Mesenchymal stem cell (in vitro differentiated cells and primary cell): ENCODE results near the gene ASNSD1.
"Not testable (repeated sequence)": the region's sequence is repeated elsewhere in the genome, so short reads cannot be mapped to it uniquely, and the experiment has no call there.

Experiments
- DNase-seq: peaks from one replicate; pipeline ENCODE4 v3.0.0-alpha.2; 2013
- H2AFZ ChIP-seq: one replicate; pipeline ENCODE4 v1.6.1; 2013; ENCODE audit warnings: low read depth, mild to moderate bottlenecking, control low read depth, inconsistent platforms, low read length, moderate library complexity
- H2AK5ac ChIP-seq: 2 replicates; pipeline ENCODE4 v1.6.1; 2013; ENCODE audit warnings: low read length, moderate library complexity, mild to moderate bottlenecking, inconsistent platforms; ENCODE audit not compliant: severe bottlenecking
- H2BK120ac ChIP-seq: one replicate; pipeline ENCODE4 v1.6.1; 2013; ENCODE audit warnings: low read depth, mild to moderate bottlenecking, inconsistent platforms, low read length, moderate library complexity
- H2BK12ac ChIP-seq, 2 experiments: one replicate each; pipeline ENCODE4 v1.6.1; 2013; ENCODE audit warnings: inconsistent platforms in 2 of 2, low read length in 2 of 2, mild to moderate bottlenecking in 2 of 2, moderate library complexity in 2 of 2, control low read depth in 1 of 2
- H2BK15ac ChIP-seq: one replicate; pipeline ENCODE4 v1.6.1; 2013; ENCODE audit warnings: mild to moderate bottlenecking, low read depth, inconsistent platforms; ENCODE audit not compliant: poor library complexity, severe bottlenecking
- H2BK5ac ChIP-seq: 2 replicates; pipeline ENCODE4 v1.6.1; 2013; ENCODE audit warnings: low read depth, mild to moderate bottlenecking, low read length, control low read depth, inconsistent platforms; ENCODE audit not compliant: poor library complexity, severe bottlenecking
- H3K14ac ChIP-seq, 2 experiments: one replicate each; pipeline ENCODE4 v1.6.1; 2013; ENCODE audit warnings: inconsistent platforms in 2 of 2, low read length in 2 of 2, control low read depth in 1 of 2, mild to moderate bottlenecking in 1 of 2, moderate library complexity in 1 of 2
- H3K18ac ChIP-seq, 2 experiments: one replicate each; pipeline ENCODE4 v1.6.1; 2013; ENCODE audit warnings: inconsistent platforms in 2 of 2, low read length in 2 of 2, control low read depth in 1 of 2, low read depth in 1 of 2, mild to moderate bottlenecking in 1 of 2
- H3K23ac ChIP-seq, 2 experiments: one replicate each; pipeline ENCODE4 v1.6.1; 2013; ENCODE audit warnings: inconsistent platforms in 2 of 2, low read length in 2 of 2, mild to moderate bottlenecking in 2 of 2, moderate library complexity in 2 of 2, control low read depth in 1 of 2
- H3K27ac ChIP-seq: 2 replicates; pipeline ENCODE4 v1.5.1; 2013; ENCODE audit warnings: mild to moderate bottlenecking, moderate library complexity, low read length, control low read depth, inconsistent platforms; ENCODE audit not compliant: poor library complexity, severe bottlenecking
- H3K27me3 ChIP-seq, 2 experiments: 2 replicates each; pipeline versions ENCODE4 v1.6.1 to v1.7.0; 2013; ENCODE audit warnings: low read length in 2 of 2, mild to moderate bottlenecking in 2 of 2, moderate library complexity in 2 of 2, control low read depth in 1 of 2, inconsistent platforms in 1 of 2; ENCODE audit not compliant: control insufficient read depth in 1 of 2, insufficient read depth in 1 of 2
- H3K36me3 ChIP-seq, 2 experiments: 2 replicates each; pipeline versions ENCODE4 v1.6.1 to v1.7.0; 2013; ENCODE audit warnings: low read length in 2 of 2, control low read depth in 1 of 2, inconsistent platforms in 1 of 2, low read depth in 1 of 2, mild to moderate bottlenecking in 1 of 2; ENCODE audit not compliant: insufficient read depth in 2 of 2, control insufficient read depth in 1 of 2
- H3K4ac ChIP-seq, 2 experiments: one replicate each; pipeline ENCODE4 v1.6.1; 2013; ENCODE audit warnings: inconsistent platforms in 2 of 2, low read length in 2 of 2, mild to moderate bottlenecking in 2 of 2, moderate library complexity in 2 of 2, control low read depth in 1 of 2, low read depth in 1 of 2
- H3K4me1 ChIP-seq: 2 replicates; pipeline ENCODE4 v1.6.1; 2013; ENCODE audit warnings: low read depth, low read length, control low read depth; ENCODE audit not compliant: control insufficient read depth, insufficient read depth
- H3K4me2 ChIP-seq: 2 replicates; pipeline ENCODE4 v1.6.1; 2013; ENCODE audit warnings: low read length, mild to moderate bottlenecking, inconsistent platforms; ENCODE audit not compliant: poor library complexity, severe bottlenecking
- H3K4me3 ChIP-seq, 2 experiments: 2 replicates each; pipeline versions ENCODE4 v1.5.1 to v1.7.0; 2013; ENCODE audit warnings: low read length in 2 of 2, mild to moderate bottlenecking in 2 of 2, control low read depth in 1 of 2, low read depth in 1 of 2; ENCODE audit not compliant: insufficient read depth in 1 of 2
- H3K79me1 ChIP-seq: replicated peaks from 2 replicates; pipeline ENCODE4 v1.6.1; 2013; ENCODE audit warnings: mild to moderate bottlenecking, control low read depth, low read length, inconsistent platforms; ENCODE audit not compliant: poor library complexity, severe bottlenecking
- H3K9ac ChIP-seq: 2 replicates; pipeline ENCODE4 v1.7.0; 2013; ENCODE audit warnings: mild to moderate bottlenecking, low read length, moderate library complexity
- H3K9me3 ChIP-seq: 2 replicates; pipeline ENCODE4 v1.7.0; 2013; ENCODE audit warnings: mild to moderate bottlenecking, low read length; ENCODE audit not compliant: control insufficient read depth
- H4K8ac ChIP-seq: one replicate; pipeline ENCODE4 v1.6.1; 2013; ENCODE audit warnings: inconsistent platforms, mild to moderate bottlenecking, low read length, moderate library complexity
- H4K91ac ChIP-seq: one replicate; pipeline ENCODE4 v1.6.1; 2013; ENCODE audit warnings: mild to moderate bottlenecking, low read length, inconsistent platforms
- WGBS: methylation state at CpG from one replicate; pipeline ENCODE4 v1.1.7; 2013; ENCODE audit warnings: mixed read lengths; 5-methylcytosine and 5-hydroxymethylcytosine counted together

ASNSD1 gene

DNA sequence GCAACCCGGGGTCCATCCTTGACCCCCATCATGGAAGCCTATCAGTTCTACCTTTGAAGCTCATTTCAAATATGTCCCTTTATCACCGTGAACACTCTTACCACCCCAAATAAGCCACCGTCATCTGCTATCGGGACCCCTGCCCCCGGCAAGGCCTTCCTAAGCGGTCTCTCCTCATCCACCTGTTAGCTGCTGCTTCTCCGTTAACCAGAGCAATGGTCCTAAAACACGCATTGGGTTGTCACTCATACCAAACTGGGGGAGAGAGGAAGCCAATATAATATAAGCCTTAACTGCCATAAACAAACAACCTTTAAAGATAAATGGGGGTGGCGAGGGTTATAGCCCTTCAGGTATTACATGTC lies 680 bp downstream of the ASNSD1 start:
- no peaks in the 10 kb centered on the region for H3K27me3 ChIP-seq
- DNase-seq, result no peak
- no peak overlapping the region for H3K18ac ChIP-seq
- no peak overlapping the region for H3K27ac ChIP-seq
- no peak overlapping the region for H4K91ac ChIP-seq
- H2BK5ac ChIP-seq, result no peak overlapping the region
- peaks cover 2% of the 10 kb centered on the region for H3K4me1 ChIP-seq
- peak overlapping the region; percentile 50 for H3K4me2 ChIP-seq
- no peak overlapping the region for H2BK12ac ChIP-seq
- H3K79me1 ChIP-seq, result peaks cover 10% of the 10 kb centered on the region
- peak overlapping the region; percentile 100 for H3K9ac ChIP-seq
- no peak overlapping the region for H2AK5ac ChIP-seq
- WGBS, result 10% methylated on average over 7 of the region's 9 CpGs
- no peak overlapping the region for H2AFZ ChIP-seq
- H2BK120ac ChIP-seq, result no peak overlapping the region
- H3K4ac ChIP-seq, result no peak overlapping the region
- H3K9me3 ChIP-seq, result no peaks in the 10 kb centered on the region
- no peak overlapping the region for H3K14ac ChIP-seq
- H4K8ac ChIP-seq, result no peak overlapping the region
- H3K36me3 ChIP-seq, result peaks cover 0 to 14% of the 10 kb centered on the region in 2 experiments
- H2BK15ac ChIP-seq, result no peak overlapping the region
- H3K4me3 ChIP-seq, result peak overlapping the region; percentile 97 to 99
- H3K23ac ChIP-seq, result no peak overlapping the region

DNA sequence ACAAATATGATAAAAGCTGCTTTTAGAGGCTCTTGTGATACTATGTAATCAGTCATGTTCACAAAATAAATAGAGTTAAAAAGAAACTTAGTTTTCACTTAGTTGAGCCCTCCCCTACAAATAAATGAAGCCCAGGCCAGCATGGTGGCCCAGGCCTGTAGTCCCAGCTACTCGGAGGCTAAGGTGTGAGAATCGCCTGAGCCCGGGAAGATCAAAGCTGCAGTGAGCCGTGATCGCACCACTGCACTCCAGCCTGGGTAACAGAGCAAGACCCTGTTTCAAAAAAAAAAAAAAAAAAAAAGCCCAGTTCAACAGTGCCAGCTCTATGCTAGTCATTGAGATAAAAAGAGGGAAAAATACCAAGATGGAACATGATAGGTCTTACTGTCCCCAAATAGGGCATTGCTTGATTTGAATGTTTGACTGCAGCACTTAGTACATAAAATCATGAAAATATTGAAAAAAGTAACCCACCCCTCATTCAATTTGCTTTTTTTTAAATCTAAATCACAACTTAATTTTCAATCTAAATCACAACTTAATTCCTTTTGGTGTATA lies 1.5 kb downstream of the ASNSD1 start:
- Histone ChIP-seq H3K4ac (no peak overlapping the region), H2AFZ (no peak overlapping the region), H4K8ac (no peak overlapping the region), H3K79me1 (peaks cover 10% of the 10 kb centered on the region), H3K36me3 (peaks cover 0 to 22% of the 10 kb centered on the region in 2 experiments), H2BK5ac (no peak overlapping the region), H3K4me1 (peaks cover 2% of the 10 kb centered on the region), H4K91ac (no peak overlapping the region), H3K9me3 (no peaks in the 10 kb centered on the region), H3K4me2 (peak overlapping the region; percentile 50), H2BK15ac (no peak overlapping the region), H3K4me3 (peak overlapping the region in 1 of 2 experiments; percentile 97), H3K18ac (no peak overlapping the region), H2AK5ac (no peak overlapping the region), H3K27me3 (no peaks in the 10 kb centered on the region), H3K23ac (no peak overlapping the region), H2BK12ac (no peak overlapping the region), H3K9ac (peak overlapping the region; percentile 100), H2BK120ac (no peak overlapping the region), H3K27ac (no peak overlapping the region), H3K14ac (no peak overlapping the region)
- no peak for DNase-seq
- 67% methylated on average over 1 of the region's 5 CpGs for WGBS

DNA sequence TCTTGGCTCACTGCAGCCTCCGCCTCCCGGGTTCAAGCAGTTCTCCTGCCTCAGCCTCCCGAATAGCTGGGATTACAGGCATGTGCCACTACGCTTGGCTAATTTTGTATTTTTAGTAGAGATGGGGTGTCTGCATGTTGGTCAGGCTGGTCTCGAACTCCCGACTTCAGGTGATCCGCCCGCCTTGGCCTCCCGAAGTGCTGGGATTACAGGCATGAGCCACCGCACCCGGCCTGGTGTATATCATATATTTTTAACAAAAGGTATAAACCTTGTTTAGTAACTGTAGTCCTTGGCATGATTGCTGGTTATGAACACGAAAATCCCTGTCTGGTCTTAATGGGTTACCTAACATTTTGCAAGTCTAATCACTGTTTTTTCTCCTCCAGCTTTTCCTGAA lies 2.1 kb downstream of the ASNSD1 start:
- not testable (repeated sequence) for H3K9me3 ChIP-seq

DNA sequence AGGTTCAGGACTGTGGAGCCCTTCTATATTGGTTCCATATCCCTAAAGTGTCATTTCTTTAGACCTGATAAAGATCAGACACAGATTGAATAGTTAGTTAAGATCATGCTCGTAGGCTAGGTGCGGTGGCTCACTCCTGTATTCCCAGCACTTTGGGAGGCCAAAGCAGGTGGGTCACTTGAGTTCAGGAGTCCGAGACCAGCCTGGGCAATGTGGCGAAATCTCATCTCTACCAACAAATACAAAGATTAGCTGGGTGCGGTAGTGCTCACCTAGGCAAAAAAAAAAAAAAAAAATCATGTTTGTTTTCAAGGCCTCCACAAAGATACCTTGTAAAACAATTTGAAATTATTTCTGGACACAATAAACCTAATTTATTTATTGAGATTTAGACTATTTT lies 8.7 kb downstream of the ASNSD1 start:
- H3K18ac ChIP-seq, result no peak overlapping the region
- no peak overlapping the region for H2AFZ ChIP-seq
- H2BK120ac ChIP-seq, result no peak overlapping the region
- H3K79me1 ChIP-seq, result peaks cover 7% of the 10 kb centered on the region
- H3K9me3 ChIP-seq, result no peaks in the 10 kb centered on the region
- no peak overlapping the region for H4K8ac ChIP-seq
- 99% methylated on average over 4 of the region's 5 CpGs for WGBS
- no peak overlapping the region for H3K9ac ChIP-seq
- no peak overlapping the region for H2BK12ac ChIP-seq
- H2BK15ac ChIP-seq, result no peak overlapping the region
- peaks cover 5% of the 10 kb centered on the region for H3K4me1 ChIP-seq
- no peak overlapping the region for H3K4ac ChIP-seq
- no peak overlapping the region for H4K91ac ChIP-seq
- H3K4me3 ChIP-seq, result no peak overlapping the region
- no peak overlapping the region for H2AK5ac ChIP-seq
- no peak overlapping the region for H3K4me2 ChIP-seq
- no peak overlapping the region for H3K14ac ChIP-seq
- H3K27ac ChIP-seq, result no peak overlapping the region
- H2BK5ac ChIP-seq, result no peak overlapping the region
- H3K27me3 ChIP-seq, result no peaks in the 10 kb centered on the region
- no peak for DNase-seq
- no peak overlapping the region for H3K23ac ChIP-seq
- peaks cover 22 to 62% of the 10 kb centered on the region in 2 experiments for H3K36me3 ChIP-seq

More for the DNA sequence above, 2.1 kb downstream of the ASNSD1 start:
- H3K4me1 ChIP-seq, H2BK5ac ChIP-seq, H2BK12ac ChIP-seq, H3K27me3 ChIP-seq, H2AK5ac ChIP-seq, H3K27ac ChIP-seq, H4K8ac ChIP-seq, H3K4me2 ChIP-seq, H4K91ac ChIP-seq, H2AFZ ChIP-seq, H3K4me3 ChIP-seq, H3K23ac ChIP-seq, H2BK15ac ChIP-seq, H3K14ac ChIP-seq, DNase-seq, H3K4ac ChIP-seq, H2BK120ac ChIP-seq, H3K18ac ChIP-seq: not testable (repeated sequence)
- WGBS, result 97% methylated on average over 6 of the region's 12 CpGs
- peaks cover 13% of the 10 kb centered on the region for H3K79me1 ChIP-seq
- H3K36me3 ChIP-seq, result peaks cover 3 to 28% of the 10 kb centered on the region in 2 experiments
- H3K9ac ChIP-seq, result peak overlapping the region; percentile 50
